K562 (cell line): ENCODE results near the gene SLC35D2. TPM values are rescaled to one million over a fixed set of nuclear protein-coding genes. Genes with fewer than 3 reads are reported as not detected.

Experiments used
- ATAC-seq: fragments of 200-7000 bp; cut with Tn5 transposase; 3 replicates; pipeline ENCODE4 v1.9.1; 2020; ENCODE audit warnings: moderate library complexity
- BruUV-seq: library from RNA; stranded (reverse); fragments of 400-500 nt; replicated peaks from 2 replicates; lab custom pipeline; 2021; lab: Mats Ljungman, UMichigan
- CTCF ChIA-PET: fragments of 300-600 bp; formaldehyde crosslinking; extraction: SDS; loops from one replicate; lab custom pipeline; 2021; ENCODE audit warnings: low intra/inter-chr PET ratio; lab: Yijun Ruan, JAX
- POLR2A ChIA-PET: fragments of 300-600, 350-650 bp; sonication (Branson Sonifier 250); formaldehyde crosslinking; extraction: SDS; loops from one replicate; lab custom pipeline; 2021; ENCODE audit warnings: antibody characterized with exemption, inconsistent platforms; lab: Yijun Ruan, JAX
- DNase-seq, 4 experiments: peaks; one replicate each; pipeline versions ENCODE4 v3.0.0 to v3.0.0-alpha.2; 2011 to 2018; ENCODE audit warnings: low spot score in 3 of 4, mixed read lengths in 3 of 4; ENCODE audit errors: extremely low read depth in 1 of 4
- FAIRE-seq: peaks from 2 replicates; lab custom pipeline; 2011; peaks lifted over from hg19 to GRCh38; lab: Jason Lieb, UNC
- H2AFZ ChIP-seq: 2 replicates; pipeline ENCODE4 v1.6.0; 2011; ENCODE audit warnings: low read depth, low read length, control low read depth, inconsistent platforms
- H3K27ac ChIP-seq: fragments of 200-600 bp; 3 replicates; pipeline ENCODE4 v1.8.0; 2011; ENCODE audit warnings: low read depth, mild to moderate bottlenecking, control low read depth, inconsistent platforms, low read length, moderate library complexity, mixed read lengths; ENCODE audit errors: extremely low read depth
- H3K27me3 ChIP-seq, 2 experiments: fragments of 300-600 bp in 1 of 2; 2 replicates in 1 of 2; 3 replicates in 1 of 2; pipeline versions ENCODE4 v1.6.0 to v1.8.0; 2011; ENCODE audit warnings: inconsistent platforms in 2 of 2, low read length in 2 of 2, mild to moderate bottlenecking in 1 of 2, mixed read lengths in 1 of 2, moderate library complexity in 1 of 2; ENCODE audit not compliant: control insufficient read depth in 2 of 2, insufficient read depth in 2 of 2
- H3K36me3 ChIP-seq: fragments of 300-600 bp; 3 replicates; pipeline ENCODE4 v1.8.0; 2011; ENCODE audit warnings: mild to moderate bottlenecking, low read length, inconsistent platforms; ENCODE audit not compliant: control insufficient read depth, insufficient read depth
- H3K4me1 ChIP-seq, 2 experiments: fragments of 200-600 bp in 1 of 2; replicated peaks in 1 of 2; 2 replicates in 1 of 2; 3 replicates in 1 of 2; pipeline versions ENCODE4 v1.5.1 to v1.8.0; 2011; ENCODE audit warnings: inconsistent platforms in 2 of 2, low read length in 2 of 2, mild to moderate bottlenecking in 1 of 2, mixed read lengths in 1 of 2, moderate library complexity in 1 of 2; ENCODE audit not compliant: control insufficient read depth in 2 of 2, insufficient read depth in 2 of 2
- H3K4me2 ChIP-seq: 2 replicates; pipeline ENCODE4 v1.6.1; 2011; ENCODE audit warnings: low read length, control low read depth, inconsistent platforms, mixed read lengths; ENCODE audit not compliant: insufficient read depth
- H3K4me3 ChIP-seq: fragments of 200-600 bp; sonication (generic), shearing (Covaris generic); 2 replicates; pipeline ENCODE4 v1.5.1; 2016; ENCODE audit warnings: control low read depth, inconsistent platforms
- H3K79me2 ChIP-seq: fragments of 200-600 bp; 3 replicates; pipeline ENCODE4 v1.8.0; 2011; ENCODE audit warnings: low read length, inconsistent platforms; ENCODE audit not compliant: control insufficient read depth, insufficient read depth
- H3K9ac ChIP-seq, 2 experiments: 2 replicates each; pipeline versions ENCODE4 v1.6.0 to v1.6.1; 2011; ENCODE audit warnings: low read depth in 2 of 2, low read length in 2 of 2, control low read depth in 1 of 2, inconsistent platforms in 1 of 2, mild to moderate bottlenecking in 1 of 2, mixed read lengths in 1 of 2; ENCODE audit not compliant: insufficient read depth in 1 of 2
- H3K9me1 ChIP-seq: one replicate; pipeline ENCODE4 v1.6.0; 2011; ENCODE audit warnings: inconsistent platforms, mild to moderate bottlenecking, low read length, moderate library complexity; ENCODE audit not compliant: control insufficient read depth, insufficient read depth
- H3K9me3 ChIP-seq: replicated peaks from 2 replicates; pipeline ENCODE4 v1.5.1; 2011; ENCODE audit warnings: low read depth, low read length, inconsistent platforms; ENCODE audit not compliant: control insufficient read depth, insufficient read depth
- H4K20me1 ChIP-seq: replicated peaks from 2 replicates; pipeline ENCODE4 v1.6.1; 2011; ENCODE audit warnings: low read length, inconsistent platforms, mixed read lengths; ENCODE audit not compliant: control insufficient read depth, insufficient read depth
- ARID1B ChIP-seq: fragments of 450-650 bp; IDR thresholded peaks from 2 replicates; pipeline ENCODE4 v1.6.1; 2016; ENCODE audit warnings: antibody characterized with exemption, mild to moderate bottlenecking, inconsistent platforms
- CEBPG ChIP-seq, 3 experiments: fragments of 200-800 bp in 1 of 3; sonication (Bioruptor generic) in 1 of 3; sonication (generic) in 1 of 3; formaldehyde crosslinking in 1 of 3; IDR thresholded peaks in 2 of 3; conservative IDR thresholded peaks in 1 of 3; 2 replicates each; pipeline versions ENCODE4 v1.6.1 to v1.8.0; 2016 to 2022; ENCODE audit warnings: missing compliant biosample characterization in 2 of 3, missing genetic modification characterization in 2 of 3, mild to moderate bottlenecking in 1 of 3, missing genetic modification reagents in 1 of 3
- HDAC8 ChIP-seq: fragments of 450-650 bp; IDR thresholded peaks from 2 replicates; pipeline ENCODE4 v1.6.1; 2016; ENCODE audit warnings: mild to moderate bottlenecking, missing genetic modification characterization, moderate library complexity, missing compliant biosample characterization
- MAX ChIP-seq: sonication (generic); formaldehyde crosslinking; IDR thresholded peaks from 2 replicates; pipeline ENCODE4 v1.9.0; 2022; ENCODE audit warnings: mild to moderate bottlenecking, missing genetic modification reagents
- NKRF ChIP-seq: fragments of 450-650 bp; IDR thresholded peaks from 2 replicates; pipeline ENCODE4 v1.6.1; 2016; ENCODE audit warnings: borderline replicate concordance
- PHTF2 ChIP-seq: fragments of 250-450 bp; sonication (Bioruptor Pico); IDR thresholded peaks from 2 replicates; pipeline ENCODE4 v1.5.0; 2021; ENCODE audit warnings: mild to moderate bottlenecking
- POLR2B ChIP-seq: fragments of 450-650 bp; IDR thresholded peaks from 2 replicates; pipeline ENCODE4 v1.6.1; 2018; ENCODE audit warnings: low read depth; ENCODE audit not compliant: partially characterized antibody
- RAD51 ChIP-seq: fragments of 450-650 bp; IDR thresholded peaks from 2 replicates; pipeline ENCODE4 v1.7.1; 2016; ENCODE audit warnings: low read depth, mild to moderate bottlenecking, borderline replicate concordance
- STAT5B ChIP-seq: fragments of 250-450 bp; sonication (Bioruptor Pico); IDR thresholded peaks from 2 replicates; pipeline ENCODE4 v1.8.0; 2021; ENCODE audit warnings: mild to moderate bottlenecking, inconsistent platforms
- TEAD2 ChIP-seq: fragments of 450-650 bp; IDR thresholded peaks from 2 replicates; pipeline ENCODE4 v1.6.1; 2016; ENCODE audit warnings: missing genetic modification characterization, control low read depth, missing compliant biosample characterization
- ZFP30 ChIP-seq: fragments of 250-450 bp; sonication (Bioruptor Pico); IDR thresholded peaks from 2 replicates; pipeline ENCODE4 v1.8.0; 2022; ENCODE audit warnings: moderate library complexity, mild to moderate bottlenecking, inconsistent platforms, borderline replicate concordance
- ZNF121 ChIP-seq: sonication (generic); formaldehyde crosslinking; conservative IDR thresholded peaks from 2 replicates; pipeline ENCODE4 v1.8.0; 2022; ENCODE audit warnings: missing genetic modification reagents
- ZNF354B ChIP-seq: fragments of 250-450 bp; sonication (Bioruptor Pico); IDR thresholded peaks from 2 replicates; pipeline ENCODE4 v1.4.0; 2020
- ZNF445 ChIP-seq: fragments of 250-450 bp; sonication (Bioruptor Pico); IDR thresholded peaks from 2 replicates; pipeline ENCODE4 v1.4.0; 2020; ENCODE audit warnings: low read depth, mild to moderate bottlenecking, moderate library complexity
- ZNF512 ChIP-seq: IDR thresholded peaks from 2 replicates; pipeline ENCODE4 v1.6.1; 2016; ENCODE audit warnings: missing genetic modification characterization, missing compliant biosample characterization
- ZNF764 ChIP-seq: fragments of 250-450 bp; sonication (Bioruptor Pico); IDR thresholded peaks from 2 replicates; pipeline ENCODE4 v1.4.0; 2020; ENCODE audit warnings: low read depth, mild to moderate bottlenecking, moderate library complexity
- WGBS: fragments of 100-300 bp; shearing (Covaris generic); methylation state at CpG from one replicate; pipeline ENCODE4 v1.1.6; 2016; ENCODE audit warnings: low coverage, mixed read lengths; ENCODE audit not compliant: insufficient coverage; ENCODE audit errors: missing lambda C conversion rate; 5-methylcytosine and 5-hydroxymethylcytosine counted together
- in situ Hi-C: fragments of 300-500 bp; cut with MboI; formaldehyde crosslinking; loops from 4 replicates; pipeline ENCODE4 v1.15.0; 2018; ENCODE audit warnings: inconsistent platforms, mixed read lengths
- intact Hi-C: fragments of 100-400 bp; cut with micrococcal nuclease; formaldehyde crosslinking; loops from 2 replicates; pipeline ENCODE4 v1.14.2; 2022
- polyA plus RNA-seq, 8 experiments: library from polyadenylated mRNA; depleted of rRNA in 4 of 8; stranded (reverse) in 5 of 8; unstranded in 3 of 8; fragments of >200 nt; fragmentation: Nextera tagmentation in 2 of 8; fragmentation: Illumina TruSeq in 1 of 8; extraction: Ambion mirVana in 2 of 8; extraction: Trizol in 1 of 8; gene quantifications; 2 replicates each; pipeline versions ENCODE4 v1.2.1 to v1.2.3, GENCODE V29; 2011 to 2014; ENCODE audit warnings: inconsistent platforms in 1 of 8, missing spikeins in 1 of 8
- total RNA-seq, 7 experiments: library from RNA; depleted of rRNA in 6 of 7; stranded (reverse); fragments of >200 nt in 6 of 7; fragmentation: Illumina TruSeq in 2 of 7; extraction: Trizol in 2 of 7; gene quantifications; 2 replicates each; pipeline versions ENCODE4 v1.2.1 to v1.2.3, GENCODE V29; 2011 to 2021; ENCODE audit warnings: low replicate concordance in 1 of 7

SLC35D2 gene
- total and polyA plus RNA-seq, 9 of the 15 experiments (the other 6 are each of a cell fraction or from before 2014, with no cell fraction given) = 2.9 to 14.9 (median 11.7) TPM

GRCh38 chr9:96420468-96421219, 37.1 kb upstream of the SLC35D2 start:
- no peak for ATAC-seq
- peak; percentile 84 for FAIRE-seq
- Histone ChIP-seq H3K9me1 (no peaks in the 10 kb centered on the region), H3K4me1 (peaks cover 18 to 26% of the 10 kb centered on the region in 2 experiments; a peak in 4 of 5 replicates), H3K9me3 (no peaks in the 10 kb centered on the region), H3K9ac (peak overlapping the region in 1 of 2 experiments; percentile 78; a peak in 2 of 4 replicates), H3K4me3 (0 out of 2 replicates have a peak overlapping the region, but pooled peaks have one; percentile 95), H4K20me1 (peaks cover 11% of the 10 kb centered on the region; the same call in 1 of the 2 replicates), H3K27ac (peak overlapping the region; percentile 100), H3K27me3 (no peaks in the 10 kb centered on the region), H3K4me2 (peak overlapping the region; percentile 81), H2AFZ (peak overlapping the region; percentile 73), H3K79me2 (peaks cover 34% of the 10 kb centered on the region), H3K36me3 (peaks cover 10% of the 10 kb centered on the region; the same call in 2 of the 3 replicates)
- CTCF ChIA-PET = no interaction called here
- POLR2A ChIA-PET = interaction anchor here (0.6 to 1.0 kb wide), 3 partner anchors 15 to 145 kb away, joined by 3 read pairs; no protein-coding TSS in a partner anchor
- intact Hi-C loops = no loop called here
- DNase-seq = peak in 1 of 4 experiments; percentile 73
- in situ Hi-C loops = no loop called here
- no TSS peak for BruUV-seq
- 5% methylated on average over 5 of the region's 6 CpGs for WGBS
- TF ChIP-seq RAD51 (no peak), STAT5B (CRISPR knock-in tag) (peak; percentile 92), ZNF354B (CRISPR knock-in tag) (peak; percentile 96), NKRF (no peak), ZFP30 (CRISPR knock-in tag) (peak; percentile 56; the same call in 1 of the 2 replicates), ZNF764 (peak; percentile 65), ZNF121 (no peak), PHTF2 (CRISPR knock-in tag) (peak; percentile 95), ZNF445 (peak; percentile 97), ARID1B (peak; percentile 18; the same call in 1 of the 2 replicates), POLR2B (peak; percentile 11), MAX (CRISPR knock-in tag) (no peak), ZNF512 (tag) (no peak), CEBPG (CRISPR knock-in tag; IDR thresholded peaks at IDR 0.05) (no peak), CEBPG (tag; conservative IDR thresholded peaks at IDR 0.05 in 1 of 2, IDR thresholded peaks at IDR 0.05 in 1 of 2) (peak in 1 of 2 experiments; percentile 14; a peak in 1 of 4 replicates), TEAD2 (tag) (peak; percentile 97), HDAC8 (peak; percentile 99)
